ENCODE measurements around the gene ERI2.
A peak's percentile ranks its signal among the peaks of the same experiment; 100 is the strongest.
"Not testable (repeated sequence)": the region's sequence is repeated elsewhere in the genome, so short reads cannot be mapped to it uniquely, and the experiment has no call there.

Gene ERI2

GRCh38 chr16:20812510-20812909 lies 6.2 kb upstream of the ERI2 start:
- no peak for DNase-seq

- DNase-seq, result no peak
Observed at GRCh38 chr16:20811889-20812439, 5.7 kb upstream of the ERI2 start.

GRCh38 chr16:20807862-20808261 lies 1.6 kb upstream of the ERI2 start:
- no peak for DNase-seq

- not testable (repeated sequence) for DNase-seq
Observed at GRCh38 chr16:20805684-20806167, 546 bp downstream of the ERI2 start.

- DNase-seq, result no peak
Observed at GRCh38 chr16:20803561-20804214, 2.6 kb downstream of the ERI2 start.

- no peak for DNase-seq
Observed at GRCh38 chr16:20803192-20803560, 3.1 kb downstream of the ERI2 start.

GRCh38 chr16:20801278-20801677 lies 5.0 kb downstream of the ERI2 start:
- DNase-seq, result no peak

GRCh38 chr16:20799599-20799998 lies 6.7 kb downstream of the ERI2 start:
- no peak for DNase-seq

- DNase-seq, result no peak
Observed at GRCh38 chr16:20798364-20798763, 7.9 kb downstream of the ERI2 start.

GRCh38 chr16:20791923-20792612 lies 14.2 kb downstream of the ERI2 start:
- DNase-seq, result no peak

- DNase-seq, result no peak
Observed at GRCh38 chr16:20789130-20789529, 17.1 kb downstream of the ERI2 start.

GRCh38 chr16:20784204-20784603 lies 22.1 kb downstream of the ERI2 start:
- no peak for DNase-seq

GRCh38 chr16:20782470-20782869 lies 23.8 kb downstream of the ERI2 start:
- no peak for DNase-seq

GRCh38 chr16:20781697-20782096 lies 24.6 kb downstream of the ERI2 start:
- no peak for DNase-seq

GRCh38 chr16:20774703-20775362 lies 31.4 kb downstream of the ERI2 start:
- DNase-seq, result peak; percentile 1

GRCh38 chr16:20773679-20774078 lies 32.6 kb downstream of the ERI2 start:
- no peak for DNase-seq

- DNase-seq, result no peak
Observed at GRCh38 chr16:20768818-20769217, 37.5 kb downstream of the ERI2 start.

GRCh38 chr16:20768121-20768520 lies 38.2 kb downstream of the ERI2 start:
- DNase-seq, result no peak

- DNase-seq, result no peak
Observed at GRCh38 chr16:20767577-20767976, 38.7 kb downstream of the ERI2 start.

- no peak for DNase-seq
Observed at GRCh38 chr16:20766294-20766693, 40.0 kb downstream of the ERI2 start.

- no peak for DNase-seq
Observed at GRCh38 chr16:20765732-20766131, 40.5 kb downstream of the ERI2 start.

GRCh38 chr16:20764448-20764847 lies 41.8 kb downstream of the ERI2 start:
- not testable (repeated sequence) for DNase-seq

GRCh38 chr16:20763461-20764232 lies 42.6 kb downstream of the ERI2 start, which contains the start of gene ACSM3:
ACSM3 (plus strand) TSS chr16:20764014; CDS start chr16:20770035, 6,021 bp downstream.
- peak; percentile 49 for DNase-seq

Data from effector CD8-positive, alpha-beta T cell (primary cell).